ENCODE data around the gene PHACTR1. TPM values are rescaled to one million over a fixed set of nuclear protein-coding genes. Genes with fewer than 3 reads are reported as not detected.

Gene PHACTR1
- polyA plus RNA-seq, 1 experiment, result not detected

- Histone ChIP-seq H3K4me3 (ENCODE audit: low read depth, low read length) (no peak overlapping the region), H3K27me3 (ENCODE audit: control insufficient read depth, insufficient read depth, low read length) (peaks cover 5% of the 10 kb centered on the region), H3K27ac (ENCODE audit: low read depth, low read length) (no peak overlapping the region), H3K9me3 (ENCODE audit: control insufficient read depth, insufficient read depth, low read length) (no peaks in the 10 kb centered on the region)
- POLR2A ChIA-PET, result no interaction called here
- DNase-seq (ENCODE audit: low read depth, low spot score), result no peak
- CTCF ChIA-PET, result no interaction called here
- TF ChIP-seq CTCF (IDR thresholded peaks at IDR 0.05; ENCODE audit: low read depth, low read length), result no peak
Observed at GRCh38 chr6:13234130-13234529, 517.6 kb downstream of the PHACTR1 start.

- H3K9me3 ChIP-seq (ENCODE audit: control insufficient read depth, insufficient read depth, low read length), result no peaks in the 10 kb centered on the region
- POLR2A ChIA-PET, result no interaction called here
- no peak overlapping the region for H3K27ac ChIP-seq (ENCODE audit: low read depth, low read length)
- no peak for TF ChIP-seq CTCF (IDR thresholded peaks at IDR 0.05; ENCODE audit: low read depth, low read length)
- no peak for DNase-seq (ENCODE audit: low read depth, low spot score)
- peaks cover 5% of the 10 kb centered on the region for H3K27me3 ChIP-seq (ENCODE audit: control insufficient read depth, insufficient read depth, low read length)
- no peak overlapping the region for H3K4me3 ChIP-seq (ENCODE audit: low read depth, low read length)
- CTCF ChIA-PET, result no interaction called here
Observed at GRCh38 chr6:13235339-13235738, 518.8 kb downstream of the PHACTR1 start.

- no peaks in the 10 kb centered on the region for H3K9me3 ChIP-seq (ENCODE audit: control insufficient read depth, insufficient read depth, low read length)
- ChIA-PET POLR2A (no interaction called here), CTCF (no interaction called here)
- no peak for TF ChIP-seq CTCF (IDR thresholded peaks at IDR 0.05; ENCODE audit: low read depth, low read length)
- no peak overlapping the region for H3K4me3 ChIP-seq (ENCODE audit: low read depth, low read length)
- DNase-seq (ENCODE audit: low read depth, low spot score), result no peak
- no peak overlapping the region for H3K27ac ChIP-seq (ENCODE audit: low read depth, low read length)
- H3K27me3 ChIP-seq (ENCODE audit: control insufficient read depth, insufficient read depth, low read length), result peaks cover 5% of the 10 kb centered on the region
Observed at GRCh38 chr6:13237318-13237717, 520.8 kb downstream of the PHACTR1 start.

- Histone ChIP-seq H3K27ac (ENCODE audit: low read depth, low read length) (no peak overlapping the region), H3K27me3 (ENCODE audit: control insufficient read depth, insufficient read depth, low read length) (peaks cover 5% of the 10 kb centered on the region), H3K4me3 (ENCODE audit: low read depth, low read length) (no peak overlapping the region), H3K9me3 (ENCODE audit: control insufficient read depth, insufficient read depth, low read length) (no peaks in the 10 kb centered on the region)
- no peak for TF ChIP-seq CTCF (IDR thresholded peaks at IDR 0.05; ENCODE audit: low read depth, low read length)
- ChIA-PET CTCF (no interaction called here), POLR2A (no interaction called here)
- DNase-seq (ENCODE audit: low read depth, low spot score), result no peak
Observed at GRCh38 chr6:13238017-13238416, 521.5 kb downstream of the PHACTR1 start.

GRCh38 chr6:13238640-13239216 lies 522.2 kb downstream of the PHACTR1 start:
- no peaks in the 10 kb centered on the region for H3K9me3 ChIP-seq (ENCODE audit: control insufficient read depth, insufficient read depth, low read length)
- no peak for DNase-seq (ENCODE audit: low read depth, low spot score)
- H3K27ac ChIP-seq (ENCODE audit: low read depth, low read length), result no peak overlapping the region
- H3K4me3 ChIP-seq (ENCODE audit: low read depth, low read length), result no peak overlapping the region
- ChIA-PET POLR2A (no interaction called here), CTCF (interaction anchor here (0.6 kb wide), 1 partner anchor 93 kb away, joined by 7 read pairs; no protein-coding TSS in a partner anchor)
- no peak for TF ChIP-seq CTCF (IDR thresholded peaks at IDR 0.05; ENCODE audit: low read depth, low read length)
- H3K27me3 ChIP-seq (ENCODE audit: control insufficient read depth, insufficient read depth, low read length), result peaks cover 5% of the 10 kb centered on the region
